HEK293 (cell line): ENCODE data around the gene GRIK4.
"Not testable (repeated sequence)": the region's sequence is repeated elsewhere in the genome, so short reads cannot be mapped to it uniquely, and the experiment has no call there.

ENCODE experiments used
- CTCF ChIA-PET: fragments of 350-600 bp; formaldehyde crosslinking; extraction: SDS; loops from one replicate; lab custom pipeline; 2021; ENCODE audit warnings: antibody characterized with exemption; lab: Yijun Ruan, JAX
- POLR2A ChIA-PET: fragments of 300-600 bp; formaldehyde crosslinking; extraction: SDS; loops from one replicate; lab custom pipeline; 2020; ENCODE audit warnings: antibody characterized with exemption, inconsistent platforms; lab: Yijun Ruan, JAX
- H3K27ac ChIP-seq: fragments of 200-500 bp; sonication (Bioruptor generic); 2 replicates; pipeline ENCODE4 v1.5.1; 2014; ENCODE audit warnings: low read depth, low read length, control low read depth, inconsistent platforms; ENCODE audit errors: extremely low read depth
- H3K36me3 ChIP-seq, 2 experiments: fragments of 200-500 bp in 1 of 2; sonication (Bioruptor generic) in 1 of 2; 1 replicate in 1 of 2; 2 replicates in 1 of 2; pipeline ENCODE4 v1.5.1; 2014 to 2017; ENCODE audit warnings: inconsistent platforms in 2 of 2, low read length in 2 of 2; ENCODE audit not compliant: control insufficient read depth in 2 of 2, insufficient read depth in 1 of 2
- H3K4me1 ChIP-seq: fragments of 200-500 bp; sonication (Bioruptor generic); 2 replicates; pipeline ENCODE4 v1.5.1; 2014; ENCODE audit warnings: mild to moderate bottlenecking, low read length, inconsistent platforms; ENCODE audit not compliant: control insufficient read depth, insufficient read depth
- H3K4me3 ChIP-seq: 2 replicates; pipeline ENCODE4 v1.5.1; 2011; ENCODE audit warnings: low read depth, mild to moderate bottlenecking, control low read depth, low read length, moderate library complexity
- H3K9me3 ChIP-seq: fragments of 200-500 bp; sonication (Bioruptor generic); 2 replicates; pipeline ENCODE4 v1.5.1; 2014; ENCODE audit warnings: low read depth, low read length, inconsistent platforms; ENCODE audit not compliant: control insufficient read depth, insufficient read depth
- BCL11B ChIP-seq: fragments of 450-650 bp; formaldehyde crosslinking; IDR thresholded peaks from 2 replicates; pipeline ENCODE4 v1.5.1; 2016; ENCODE audit warnings: low read depth, missing biosample characterization, missing genetic modification characterization
- CTCF ChIP-seq: fragments of 450-650 bp; formaldehyde crosslinking; IDR thresholded peaks from 2 replicates; pipeline ENCODE4 v1.5.1; 2016; ENCODE audit warnings: missing biosample characterization, missing genetic modification characterization
- GFI1B ChIP-seq: fragments of 450-650 bp; formaldehyde crosslinking; IDR thresholded peaks from 2 replicates; pipeline ENCODE4 v1.5.1; 2016; ENCODE audit warnings: missing biosample characterization, missing genetic modification characterization
- GLIS2 ChIP-seq: fragments of 450-650 bp; formaldehyde crosslinking; IDR thresholded peaks from 2 replicates; pipeline ENCODE4 v1.5.1; 2016; ENCODE audit warnings: missing biosample characterization, missing genetic modification characterization
- HOXD13 ChIP-seq: sonication (generic); formaldehyde crosslinking; IDR thresholded peaks from 2 replicates; pipeline ENCODE4 v1.8.0; 2022; ENCODE audit warnings: missing genetic modification reagents, borderline replicate concordance
- MEIS1 ChIP-seq: sonication (generic); formaldehyde crosslinking; IDR thresholded peaks from 2 replicates; pipeline ENCODE4 v1.8.1; 2022; ENCODE audit warnings: missing genetic modification reagents, mild to moderate bottlenecking, borderline replicate concordance
- TCF7L2 ChIP-seq: IDR thresholded peaks from 2 replicates; pipeline ENCODE4 v1.6.1; 2011; ENCODE audit warnings: low read depth, mild to moderate bottlenecking, inconsistent platforms, low read length, moderate library complexity, borderline replicate concordance
- ZBTB17 ChIP-seq: fragments of 450-650 bp; formaldehyde crosslinking; IDR thresholded peaks from 2 replicates; pipeline ENCODE4 v1.5.1; 2016; ENCODE audit warnings: missing biosample characterization, missing genetic modification characterization
- ZBTB49 ChIP-seq: fragments of 450-650 bp; formaldehyde crosslinking; IDR thresholded peaks from 2 replicates; pipeline ENCODE4 v1.5.1; 2016; ENCODE audit warnings: missing biosample characterization, missing genetic modification characterization, low read depth
- ZNF112 ChIP-seq: fragments of 450-650 bp; formaldehyde crosslinking; IDR thresholded peaks from 2 replicates; pipeline ENCODE4 v1.5.0; 2017; ENCODE audit warnings: missing biosample characterization, missing genetic modification characterization
- ZNF133 ChIP-seq: fragments of 450-650 bp; formaldehyde crosslinking; IDR thresholded peaks from 2 replicates; pipeline ENCODE4 v1.5.1; 2016; ENCODE audit warnings: missing biosample characterization, missing genetic modification characterization
- ZNF155 ChIP-seq: fragments of 450-650 bp; formaldehyde crosslinking; IDR thresholded peaks from 2 replicates; pipeline ENCODE4 v1.5.1; 2016; ENCODE audit warnings: missing biosample characterization, missing genetic modification characterization
- ZNF274 ChIP-seq, 2 experiments: fragments of 200-500 bp in 1 of 2; fragments of 450-650 bp in 1 of 2; sonication (Bioruptor generic) in 1 of 2; formaldehyde crosslinking in 1 of 2; IDR thresholded peaks; 2 replicates each; pipeline versions ENCODE4 v1.5.1 to v1.6.1; 2014 to 2016; ENCODE audit warnings: borderline replicate concordance in 1 of 2, inconsistent platforms in 1 of 2, low read length in 1 of 2, missing biosample characterization in 1 of 2, missing genetic modification characterization in 1 of 2
- ZNF292 ChIP-seq: fragments of 450-650 bp; formaldehyde crosslinking; IDR thresholded peaks from 2 replicates; pipeline ENCODE4 v1.5.1; 2016; ENCODE audit warnings: low read depth, missing biosample characterization, missing genetic modification characterization, borderline replicate concordance
- ZNF324 ChIP-seq: fragments of 450-650 bp; formaldehyde crosslinking; IDR thresholded peaks from 2 replicates; pipeline ENCODE4 v1.5.1; 2016; ENCODE audit warnings: missing biosample characterization, missing genetic modification characterization
- ZNF354C ChIP-seq: fragments of 450-650 bp; formaldehyde crosslinking; IDR thresholded peaks from 2 replicates; pipeline ENCODE4 v1.5.1; 2016; ENCODE audit warnings: missing biosample characterization, missing genetic modification characterization, low read depth, borderline replicate concordance
- ZNF394 ChIP-seq: fragments of 450-650 bp; formaldehyde crosslinking; IDR thresholded peaks from 2 replicates; pipeline ENCODE4 v1.5.1; 2016; ENCODE audit warnings: missing biosample characterization, missing genetic modification characterization, mild to moderate bottlenecking, moderate library complexity, borderline replicate concordance
- ZNF48 ChIP-seq: fragments of 450-650 bp; formaldehyde crosslinking; IDR thresholded peaks from 2 replicates; pipeline ENCODE4 v1.5.1; 2016; ENCODE audit warnings: missing biosample characterization, missing genetic modification characterization
- ZNF510 ChIP-seq: fragments of 450-650 bp; formaldehyde crosslinking; IDR thresholded peaks from 2 replicates; pipeline ENCODE4 v1.5.1; 2018; ENCODE audit warnings: mild to moderate bottlenecking, missing genetic modification characterization, missing biosample characterization; ENCODE audit not compliant: insufficient replicate concordance
- ZNF580 ChIP-seq: fragments of 450-650 bp; formaldehyde crosslinking; IDR thresholded peaks from 2 replicates; pipeline ENCODE4 v1.5.1; 2016; ENCODE audit warnings: missing biosample characterization, missing genetic modification characterization
- ZNF596 ChIP-seq: fragments of 450-650 bp; IDR thresholded peaks from 2 replicates; pipeline ENCODE4 v1.5.0; 2018; ENCODE audit warnings: missing biosample characterization, mild to moderate bottlenecking, missing genetic modification characterization, moderate library complexity
- ZNF670 ChIP-seq: fragments of 450-650 bp; formaldehyde crosslinking; IDR thresholded peaks from 2 replicates; pipeline ENCODE4 v1.5.1; 2016; ENCODE audit warnings: missing biosample characterization, missing genetic modification characterization, low read depth
- ZNF677 ChIP-seq: fragments of 450-650 bp; IDR thresholded peaks from 2 replicates; pipeline ENCODE4 v1.5.0; 2018; ENCODE audit warnings: missing biosample characterization, mild to moderate bottlenecking, missing genetic modification characterization, moderate library complexity
- ZNF701 ChIP-seq: fragments of 450-650 bp; formaldehyde crosslinking; IDR thresholded peaks from 2 replicates; pipeline ENCODE4 v1.5.1; 2016; ENCODE audit warnings: missing biosample characterization, missing genetic modification characterization
- ZNF768 ChIP-seq: fragments of 450-650 bp; formaldehyde crosslinking; IDR thresholded peaks from 2 replicates; pipeline ENCODE4 v1.5.1; 2018; ENCODE audit warnings: missing biosample characterization, mild to moderate bottlenecking, missing genetic modification characterization
- ZSCAN18 ChIP-seq: fragments of 450-650 bp; formaldehyde crosslinking; IDR thresholded peaks from 2 replicates; pipeline ENCODE4 v1.5.1; 2016; ENCODE audit warnings: missing biosample characterization, missing genetic modification characterization

The GRIK4 gene

GRCh38 chr11:121021718-121022117 is 510.2 kb downstream of the GRIK4 start:
- CTCF ChIA-PET, result interaction anchor here (0.6 kb wide), 1 partner anchor 24 kb away, joined by 3 read pairs; no protein-coding TSS in a partner anchor
- H3K4me3 ChIP-seq, H3K9me3 ChIP-seq, H3K36me3 ChIP-seq, POLR2A ChIA-PET, H3K4me1 ChIP-seq, H3K27ac ChIP-seq: not testable (repeated sequence)

GRCh38 chr11:121023848-121024751 is 512.6 kb downstream of the GRIK4 start, which contains the start of gene TBCEL:
TSS of gene TBCEL (plus strand) at chr11:121024102. CDS start at chr11:121045691, 21,589 bp downstream.
- Histone ChIP-seq H3K27ac (peak within 1 kb of the TSS; percentile 78; the same call in 1 of the 2 replicates), H3K4me1 (no peaks in the 10 kb centered on the region), H3K4me3 (peak within 1 kb of the TSS; percentile 85), H3K36me3 (no peaks in the 10 kb centered on the region), H3K9me3 (no peaks in the 10 kb centered on the region)
- ChIA-PET POLR2A (interaction anchor here (1.4 kb wide), 1 partner anchor 11 kb away, joined by 9 read pairs; no protein-coding TSS in a partner anchor), CTCF (interaction anchor here (0.7 to 1.2 kb wide), 3 partner anchors 33 to 514 kb away, joined by 3 to 4 read pairs (median 4); no protein-coding TSS in a partner anchor)
- TF ChIP-seq CTCF (no peak), MEIS1 (no peak), ZNF133 (tag by site-specific recombination) (no peak), ZNF48 (tag by site-specific recombination) (no peak), BCL11B (tag by site-specific recombination) (0 out of 2 replicates have a peak, but pooled peaks have one; percentile 19), ZBTB49 (tag by site-specific recombination) (no peak), ZNF274 (IDR thresholded peaks at IDR 0.05; ENCODE audit: low read length) (no peak), ZNF274 (tag by site-specific recombination; IDR thresholded peaks at IDR 0.05; ENCODE audit: borderline replicate concordance) (no peak), ZNF670 (tag by site-specific recombination) (no peak), ZNF510 (no peak), HOXD13 (CRISPR knock-in tag) (no peak), ZNF701 (tag by site-specific recombination) (no peak), ZNF324 (tag by site-specific recombination) (no peak), ZBTB17 (peak; percentile 39; the same call in 1 of the 2 replicates), ZNF394 (tag by site-specific recombination) (no peak), ZNF354C (tag by site-specific recombination) (no peak), ZNF112 (tag by site-specific recombination) (no peak), ZNF768 (tag by site-specific recombination) (no peak), ZNF155 (tag by site-specific recombination) (no peak), ZNF580 (tag by site-specific recombination) (no peak), ZSCAN18 (tag by site-specific recombination) (no peak), GFI1B (tag by site-specific recombination) (no peak), ZNF677 (no peak), ZNF292 (tag by site-specific recombination) (no peak), TCF7L2 (no peak), GLIS2 (tag by site-specific recombination) (peak; percentile 49; the same call in 1 of the 2 replicates), ZNF596 (tag by site-specific recombination) (no peak)
